Epithelial cell of esophagus (primary cell): Measurements from ENCODE around the gene MYLK.

Experiments
- DNase-seq: peaks from one replicate; pipeline ENCODE4 v3.0.0; 2010; ENCODE audit warnings: low read depth
- H3K4me3 ChIP-seq: 2 replicates; pipeline ENCODE4 v1.5.1; 2011; ENCODE audit warnings: mild to moderate bottlenecking, low read length, control low read depth
- CTCF ChIP-seq: IDR thresholded peaks from 2 replicates; pipeline ENCODE4 v1.5.1; 2011; ENCODE audit warnings: low read depth, mild to moderate bottlenecking, low read length, control low read depth, inconsistent platforms; ENCODE audit not compliant: insufficient read depth; ENCODE audit errors: missing control alignments

The MYLK gene

GRCh38 chr3:123877466-123877865, 6.7 kb downstream of the MYLK start:
- H3K4me3 ChIP-seq = no peak overlapping the region
- DNase-seq = no peak
- no peak for TF ChIP-seq CTCF

GRCh38 chr3:123876858-123877257, 7.3 kb downstream of the MYLK start:
- no peak for TF ChIP-seq CTCF
- no peak overlapping the region for H3K4me3 ChIP-seq
- DNase-seq = no peak

GRCh38 chr3:123872621-123873020, 11.5 kb downstream of the MYLK start:
- DNase-seq = no peak
- no peak for TF ChIP-seq CTCF
- no peak overlapping the region for H3K4me3 ChIP-seq

- no peak overlapping the region for H3K4me3 ChIP-seq
- TF ChIP-seq CTCF = no peak
- DNase-seq = peak; percentile 58
These were observed 12.2 kb downstream of the MYLK start for GRCh38 chr3:123871946-123872345.

GRCh38 chr3:123870033-123870432, 14.1 kb downstream of the MYLK start:
- peak; percentile 58 for DNase-seq
- TF ChIP-seq CTCF = no peak
- no peak overlapping the region for H3K4me3 ChIP-seq

- TF ChIP-seq CTCF = no peak
- H3K4me3 ChIP-seq = no peak overlapping the region
- no peak for DNase-seq
These were observed 15.0 kb downstream of the MYLK start for GRCh38 chr3:123869165-123869564.

GRCh38 chr3:123864706-123865105, 19.4 kb downstream of the MYLK start:
- no peak for TF ChIP-seq CTCF
- DNase-seq = no peak
- H3K4me3 ChIP-seq = no peak overlapping the region
